ENCODE data around the gene DUSP6.

Gene DUSP6, protein sequence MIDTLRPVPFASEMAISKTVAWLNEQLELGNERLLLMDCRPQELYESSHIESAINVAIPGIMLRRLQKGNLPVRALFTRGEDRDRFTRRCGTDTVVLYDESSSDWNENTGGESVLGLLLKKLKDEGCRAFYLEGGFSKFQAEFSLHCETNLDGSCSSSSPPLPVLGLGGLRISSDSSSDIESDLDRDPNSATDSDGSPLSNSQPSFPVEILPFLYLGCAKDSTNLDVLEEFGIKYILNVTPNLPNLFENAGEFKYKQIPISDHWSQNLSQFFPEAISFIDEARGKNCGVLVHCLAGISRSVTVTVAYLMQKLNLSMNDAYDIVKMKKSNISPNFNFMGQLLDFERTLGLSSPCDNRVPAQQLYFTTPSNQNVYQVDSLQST

DNA sequence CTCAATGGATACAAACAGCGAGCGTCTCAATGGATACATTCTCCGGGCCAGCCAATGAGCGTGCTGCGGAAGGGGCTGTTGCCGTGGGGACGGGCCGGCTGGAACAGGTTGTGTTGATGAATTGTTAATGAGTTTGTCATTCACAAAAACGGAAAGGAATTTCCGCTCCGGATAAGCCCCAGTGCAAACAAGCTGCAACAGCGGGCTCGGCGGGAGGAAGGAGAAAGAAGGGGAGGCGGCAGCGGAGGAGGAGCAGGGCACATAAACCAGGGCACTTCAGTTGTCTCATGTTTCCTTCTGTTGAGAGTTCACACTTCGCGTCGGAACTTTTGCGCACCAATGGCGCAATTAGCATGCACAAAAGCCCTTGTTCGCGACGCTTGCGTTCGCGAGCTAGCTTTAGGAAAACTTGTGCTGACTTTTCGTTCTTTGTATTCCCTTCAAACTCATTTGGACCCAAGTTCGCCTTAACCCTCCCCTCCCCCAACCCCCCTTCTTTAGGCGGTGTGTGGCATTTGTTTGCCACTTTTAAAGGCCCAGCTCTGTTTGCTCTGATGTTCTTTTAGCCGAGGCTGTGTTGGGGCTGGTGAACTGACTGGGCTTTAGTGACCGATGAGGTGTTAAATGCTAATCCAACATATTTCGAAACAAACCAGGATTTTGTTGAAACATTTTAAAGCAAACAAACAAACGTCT, at the start of gene DUSP6:
DUSP6 (minus strand) TSS at position 10 of the 696 bp plus-strand sequence. CDS start 462 bp downstream, outside the sequence.
- DNase-seq, result peak; percentile 98

DNA sequence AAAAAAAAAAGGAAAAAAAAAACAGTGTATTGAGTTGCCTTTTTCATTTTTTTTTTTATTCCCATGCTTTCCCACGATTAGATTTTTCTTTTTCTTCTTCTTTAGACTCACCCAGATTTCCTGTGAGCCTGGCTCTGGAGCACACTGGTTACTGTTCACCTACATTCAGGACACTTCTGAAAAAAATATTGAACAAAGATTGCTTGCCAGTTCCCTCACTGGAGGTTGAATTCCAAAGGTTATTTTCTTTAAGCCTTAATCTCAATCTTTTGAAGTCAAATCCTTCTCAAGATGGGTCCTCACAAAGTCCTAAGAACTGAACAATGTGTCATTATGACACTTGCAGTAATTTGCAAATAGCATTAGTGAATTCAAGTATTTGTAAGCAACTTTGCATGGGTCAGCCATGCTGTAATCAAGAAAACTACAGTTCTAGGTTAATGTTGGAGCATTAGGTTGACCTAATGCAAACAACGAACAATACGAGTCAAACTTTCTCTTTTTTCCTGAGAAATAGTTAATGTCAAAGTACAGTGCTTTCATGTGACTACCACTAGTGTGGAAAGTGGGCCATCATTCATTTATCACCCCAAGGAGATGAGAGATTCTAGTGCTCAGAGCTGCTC, 49.2 kb upstream of the DUSP6 start:
- no peak for DNase-seq

DNA sequence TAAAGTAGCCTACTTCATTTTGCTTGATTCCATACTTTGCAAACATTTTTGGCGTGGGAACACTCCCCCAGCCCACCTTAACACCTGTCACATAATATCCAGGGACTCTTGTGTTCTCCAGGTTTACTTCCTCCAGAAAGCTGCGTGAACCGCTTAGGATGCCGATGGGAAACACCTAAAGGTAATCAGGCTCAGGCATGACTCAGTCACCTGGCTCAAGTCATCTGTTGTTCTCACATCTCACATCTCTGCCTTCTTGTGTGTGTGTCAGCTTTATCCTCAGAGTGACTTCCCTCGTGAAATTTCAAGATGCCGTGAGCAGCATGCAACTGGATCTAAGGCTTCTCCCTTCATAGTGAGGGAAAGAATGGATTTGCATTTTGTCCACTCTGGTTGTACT, 48.1 kb upstream of the DUSP6 start:
- no peak for DNase-seq

DNA sequence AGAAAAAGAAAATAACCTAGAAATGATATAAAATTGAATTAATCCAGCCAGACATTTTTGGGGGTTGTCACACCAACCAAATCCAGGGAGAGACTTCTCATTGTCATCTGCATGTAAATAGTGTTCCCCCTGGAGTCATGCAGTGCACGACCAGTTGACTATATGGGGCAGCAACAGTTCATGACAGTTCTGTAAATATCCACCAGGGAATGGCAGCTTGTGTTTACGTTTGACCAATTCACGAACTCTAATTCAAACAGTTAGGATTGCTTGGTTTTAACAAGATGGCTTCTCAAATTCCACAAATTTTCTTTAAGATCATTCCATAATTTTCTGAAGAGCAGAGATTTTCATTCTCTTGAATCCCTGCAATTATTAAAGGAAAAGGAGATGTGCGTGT, 43.4 kb upstream of the DUSP6 start:
- no peak for DNase-seq

DNA sequence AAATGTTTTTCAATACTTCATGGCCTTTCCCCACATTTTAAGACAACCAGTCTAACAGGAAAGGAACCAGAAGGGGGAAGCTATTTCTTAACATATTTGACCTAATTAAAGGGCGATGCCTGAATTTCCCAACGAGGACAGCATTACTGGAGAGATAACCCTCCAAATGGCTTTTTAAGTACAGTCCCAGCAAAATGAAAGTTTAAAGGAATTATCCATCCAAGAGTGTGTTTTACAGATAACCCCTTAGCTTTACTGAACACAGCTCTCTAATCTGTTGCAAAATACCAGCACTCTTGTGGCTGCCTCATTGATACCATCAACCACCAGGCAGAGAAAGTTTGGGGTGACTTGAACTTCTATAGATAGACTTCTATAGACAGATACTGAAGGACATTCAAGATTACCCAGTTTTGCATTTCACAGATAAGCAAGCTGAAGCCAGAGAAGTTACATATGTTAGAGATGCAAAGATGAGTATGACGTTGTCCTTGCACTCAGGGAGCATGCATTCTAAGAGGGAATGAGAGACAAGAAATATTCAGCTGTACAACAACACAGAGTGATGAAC, 41.3 kb upstream of the DUSP6 start:
- no peak for DNase-seq

DNA sequence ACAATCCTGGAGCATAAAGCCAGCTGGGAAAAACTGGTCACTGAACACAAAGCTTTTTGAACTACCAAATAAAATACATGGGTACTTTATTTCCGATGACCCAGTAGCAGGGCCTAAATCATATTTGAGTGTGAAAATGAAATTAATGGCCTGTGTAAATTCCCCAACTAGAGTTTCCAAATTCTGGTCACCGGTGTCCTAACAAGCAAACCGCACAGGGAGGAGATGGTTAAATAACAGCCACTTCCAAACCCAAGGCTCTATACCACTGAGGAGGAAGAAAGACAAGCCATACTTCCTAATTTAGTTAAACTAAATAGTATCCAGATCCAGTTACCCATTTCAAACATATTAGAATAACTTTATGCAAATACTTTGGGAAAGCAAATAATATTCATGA, 40.1 kb upstream of the DUSP6 start:
- no peak for DNase-seq

DNA sequence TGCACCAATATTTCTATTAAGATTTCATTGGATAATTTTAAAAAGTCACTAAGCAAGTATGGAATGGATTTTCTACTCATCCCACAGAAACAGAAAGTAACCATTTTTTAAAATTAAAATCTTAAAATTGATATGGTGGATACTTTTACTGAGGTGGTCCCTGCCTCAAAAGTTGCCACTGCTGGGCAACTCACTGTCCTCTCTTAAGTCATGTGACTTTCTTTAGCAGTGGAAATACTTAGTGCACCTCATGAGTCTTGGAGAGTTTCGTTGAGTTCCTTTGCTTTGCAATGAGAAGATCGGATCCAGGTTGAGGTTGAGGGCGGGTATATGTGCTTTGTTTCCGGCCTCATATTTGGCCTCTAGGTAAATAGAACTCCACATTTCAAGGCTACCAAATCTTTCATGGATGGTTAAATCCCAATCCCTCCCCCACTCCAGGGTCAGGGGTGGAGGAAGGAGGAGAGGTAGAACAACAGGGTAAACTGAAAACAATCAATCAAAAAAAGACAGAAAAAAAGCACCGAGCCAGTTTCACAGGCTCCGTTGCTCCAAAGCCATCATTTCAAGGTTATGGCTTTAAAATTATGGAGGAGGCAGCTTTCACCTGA, 39.5 kb upstream of the DUSP6 start:
- no peak for DNase-seq

DNA sequence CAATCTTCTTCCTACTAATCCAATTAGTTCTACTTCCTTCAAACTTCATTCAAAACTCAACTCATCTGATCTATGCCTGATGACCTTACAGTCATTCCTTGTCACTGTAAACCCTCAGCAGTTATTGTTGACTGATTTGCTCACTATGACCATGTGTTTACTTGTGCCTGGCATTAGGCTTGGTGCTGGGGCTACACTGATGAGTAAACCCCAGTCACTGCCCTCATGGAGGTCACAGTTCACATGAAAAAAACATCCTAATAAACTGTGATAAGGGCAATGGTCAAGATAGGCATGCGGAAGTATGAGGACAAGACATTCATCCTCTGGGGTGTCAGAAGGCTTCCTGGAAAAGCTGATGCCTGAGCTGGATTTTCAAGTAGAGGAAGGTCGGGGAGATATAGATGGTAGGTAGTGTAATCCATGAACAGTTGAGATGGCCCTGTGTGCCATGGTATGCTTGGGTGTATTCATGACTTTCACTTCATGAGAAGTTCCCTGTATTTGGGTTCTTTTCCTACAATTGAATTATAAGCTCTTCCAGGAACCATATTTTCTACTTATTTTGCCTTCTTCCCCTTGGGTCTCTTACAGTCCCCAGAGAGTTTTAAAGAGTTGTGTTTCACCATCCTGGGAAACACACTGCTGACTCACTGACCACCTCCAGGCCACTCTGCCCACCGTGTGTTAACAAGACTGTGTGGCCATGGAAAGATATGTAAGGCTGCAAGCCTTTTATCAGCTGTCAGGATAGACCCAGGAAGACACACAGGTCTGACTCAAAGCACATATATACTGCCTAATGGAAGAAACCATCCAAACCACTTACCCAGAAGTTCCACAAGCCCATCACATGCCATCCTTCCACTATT, 38.7 kb upstream of the DUSP6 start:
- DNase-seq, result no peak

DNA sequence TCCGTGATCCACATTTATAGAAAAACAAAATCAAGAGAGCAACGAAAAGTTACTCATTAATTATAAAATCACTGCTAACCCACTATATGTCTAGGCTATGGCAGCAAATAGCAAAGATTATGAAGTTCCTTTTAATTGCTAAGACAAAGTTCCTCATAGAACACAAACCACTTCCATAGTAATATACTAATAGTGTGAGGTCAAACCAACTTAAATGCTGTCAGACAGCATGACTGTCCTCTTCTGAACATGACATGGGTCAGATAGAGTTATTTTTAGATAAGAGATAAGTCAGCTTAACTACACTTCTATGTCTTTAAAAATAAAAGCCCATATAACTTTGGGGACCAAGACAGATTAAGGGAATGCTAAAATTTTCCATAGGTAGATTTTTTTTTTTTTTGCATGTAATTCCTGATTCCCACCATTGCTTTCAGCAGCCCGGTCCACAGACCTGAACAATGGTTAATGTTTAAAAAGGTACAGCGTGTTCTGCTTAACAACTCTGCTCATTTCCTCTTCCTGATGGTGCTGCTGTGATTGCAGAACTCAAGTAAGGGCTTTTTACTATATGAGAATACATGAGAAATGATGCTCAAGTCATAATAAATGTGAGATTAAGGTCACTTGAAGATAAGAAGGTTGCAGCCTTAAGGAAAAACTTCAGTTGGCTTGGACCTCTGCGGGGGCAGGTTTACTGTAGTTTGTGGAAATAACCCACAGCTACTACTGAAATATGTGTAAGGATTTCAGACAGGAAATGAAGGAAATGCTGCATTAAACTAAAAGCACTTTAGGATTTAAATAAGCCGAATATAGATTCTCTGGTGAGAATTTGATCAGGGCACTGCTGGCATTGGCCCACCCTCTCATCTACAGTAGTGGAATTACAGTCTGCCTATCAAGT, 37.7 kb upstream of the DUSP6 start:
- DNase-seq, result no peak

DNA sequence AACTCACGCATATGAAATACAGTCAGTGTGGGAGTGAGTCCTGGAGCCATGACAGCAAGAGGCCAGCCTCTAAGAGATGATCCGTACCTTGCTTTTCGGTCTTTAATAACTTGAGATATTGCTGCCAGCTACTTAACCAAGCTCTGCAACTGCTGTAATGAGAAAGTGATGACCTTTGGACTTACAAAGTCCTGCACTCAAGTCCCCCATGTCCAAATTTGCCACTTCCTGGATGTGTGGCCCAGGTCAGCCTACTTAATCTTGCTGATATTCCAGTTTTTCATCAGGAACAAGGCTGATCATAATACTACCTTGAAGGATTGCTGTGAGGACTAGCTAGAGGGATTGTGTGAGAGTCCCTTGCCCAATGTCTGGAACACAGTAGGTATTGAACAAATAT, 33.8 kb upstream of the DUSP6 start:
- DNase-seq, result no peak

DNA sequence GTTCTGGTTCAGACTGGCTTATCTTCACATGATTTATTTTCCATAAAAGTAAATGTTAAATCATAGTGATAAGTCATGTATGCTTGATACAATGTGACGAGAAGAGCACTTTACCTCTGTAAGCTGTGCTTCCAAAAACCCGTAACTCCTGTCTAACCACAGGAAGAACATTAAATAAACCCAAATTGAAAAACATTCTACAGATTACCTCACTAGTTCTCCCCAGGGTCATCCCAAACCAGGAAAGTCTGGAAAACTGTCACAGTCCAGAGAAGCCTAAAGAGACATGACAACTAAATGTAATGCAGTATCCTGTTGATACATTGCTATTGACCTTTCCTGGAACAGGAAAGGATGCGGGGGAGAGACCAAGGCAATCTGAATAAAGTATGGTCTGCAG, 32.5 kb upstream of the DUSP6 start:
- no peak for DNase-seq

DNA sequence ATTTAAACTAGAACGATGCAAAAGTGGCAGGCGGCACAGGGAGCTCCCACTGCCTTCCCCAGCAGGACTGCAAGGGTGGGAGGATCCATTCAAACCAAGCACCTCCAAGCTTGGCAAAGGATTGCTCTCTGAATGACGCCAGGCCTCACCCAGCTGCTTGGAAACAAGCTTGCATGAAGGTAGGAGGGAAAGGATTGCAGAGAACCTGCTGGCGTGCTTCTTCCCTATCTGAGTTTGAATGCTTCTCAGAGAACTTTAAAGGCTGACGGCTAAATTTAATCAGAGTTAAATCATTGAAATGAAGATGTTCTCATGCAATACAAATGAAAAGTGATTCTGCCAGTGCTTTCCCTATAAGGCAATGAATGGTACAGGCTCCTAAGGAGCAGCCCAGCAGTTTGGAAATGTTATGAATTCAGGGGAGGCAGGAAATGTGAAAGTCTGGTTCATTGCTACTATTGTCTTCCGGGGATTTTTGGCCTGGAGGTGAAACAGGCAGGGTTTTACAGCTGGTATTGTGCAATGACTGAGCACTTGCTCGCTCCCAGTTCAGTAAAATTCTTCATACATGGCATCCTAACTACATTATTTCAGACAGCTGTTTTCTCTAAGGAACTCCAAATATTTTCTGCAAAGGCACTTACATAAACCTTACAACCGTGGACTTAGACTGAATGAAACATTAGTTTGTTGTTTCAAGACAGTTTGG, 31.9 kb upstream of the DUSP6 start:
- DNase-seq, result no peak

DNA sequence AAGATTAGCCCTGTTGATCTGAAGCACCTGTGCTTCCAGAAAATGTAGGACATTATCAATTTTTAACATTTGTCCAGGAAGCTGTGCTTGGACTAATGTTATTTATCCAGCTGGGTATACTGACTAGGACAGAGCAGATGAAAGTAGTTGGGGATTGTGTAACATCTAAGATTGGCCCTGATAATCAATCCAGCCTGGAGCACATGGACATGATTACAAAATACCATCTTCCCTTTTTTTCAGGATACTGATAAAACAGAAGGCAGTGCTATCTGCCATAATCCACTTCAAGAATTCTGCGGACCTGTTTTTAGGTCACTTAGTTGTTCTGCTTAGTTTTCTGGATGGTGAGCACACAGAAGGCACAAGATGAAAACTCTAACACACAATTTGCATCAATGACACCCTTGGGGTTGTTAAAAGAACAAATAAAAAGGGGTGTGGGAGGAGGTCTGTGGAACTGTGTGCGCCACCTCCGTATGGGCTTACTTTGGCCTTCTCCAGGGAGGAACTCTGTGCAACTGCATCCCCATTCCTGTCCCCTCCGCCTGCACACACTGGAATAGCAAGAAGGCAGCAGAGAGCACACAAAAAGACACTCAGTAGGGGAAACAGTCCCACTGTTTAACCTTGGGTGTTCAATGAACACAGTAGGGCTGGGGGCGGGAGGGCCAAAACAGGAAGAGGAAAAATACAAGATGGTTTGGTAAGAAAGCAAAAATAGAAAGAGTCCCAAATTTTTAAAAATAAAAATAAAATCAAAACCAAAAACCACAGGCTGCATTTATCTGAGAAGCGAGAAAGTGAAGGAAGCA, 31.1 kb upstream of the DUSP6 start:
- no peak for DNase-seq

DNA sequence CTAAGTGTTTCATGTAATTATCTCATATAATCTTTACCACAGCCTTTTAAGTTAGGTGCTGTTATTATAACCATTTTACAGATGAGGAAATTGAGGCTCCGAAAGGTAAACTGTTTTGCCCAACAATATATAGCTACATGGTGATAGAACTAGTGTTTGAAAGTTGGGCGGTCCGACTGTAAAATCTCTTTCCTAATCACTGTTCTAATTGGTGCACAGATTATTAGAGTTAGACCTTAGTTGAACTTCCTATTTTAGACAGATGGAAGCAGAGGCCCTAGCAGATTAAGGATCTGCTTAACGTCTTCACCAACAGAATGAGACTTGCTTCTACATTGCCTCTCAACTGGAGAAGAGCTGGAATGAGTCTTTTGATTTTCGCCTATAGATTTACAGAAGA, 30.0 kb upstream of the DUSP6 start:
- no peak for DNase-seq

DNA sequence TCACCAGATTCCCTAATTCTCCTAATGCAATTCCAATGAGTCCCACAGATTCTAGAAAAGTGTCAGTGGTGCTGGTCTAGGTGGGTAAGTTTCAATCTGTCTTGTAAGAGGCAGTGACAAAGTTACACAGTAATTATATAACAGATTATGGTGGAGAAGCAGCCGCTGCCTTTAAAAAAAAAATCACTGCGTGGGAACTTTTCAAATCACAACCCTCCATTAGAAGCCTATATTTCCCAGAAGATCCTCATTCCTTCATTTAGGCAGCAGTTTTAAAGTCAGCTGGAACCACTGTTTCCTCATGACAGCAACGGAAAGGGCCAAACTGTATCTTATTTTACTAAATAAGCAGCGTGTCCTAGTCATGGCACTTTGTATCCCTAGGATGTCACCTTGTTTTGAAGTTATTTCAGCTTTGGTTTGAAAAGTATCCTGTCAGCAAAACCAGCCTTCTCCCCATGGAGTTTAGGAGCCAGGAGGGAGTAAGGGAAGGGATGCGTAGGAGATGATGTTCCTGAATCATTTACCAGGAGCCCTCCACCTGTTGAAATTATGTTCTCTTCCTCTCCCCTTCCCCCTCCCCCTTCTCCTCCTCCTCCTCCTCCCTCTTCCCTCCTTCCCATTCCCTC, 27.7 kb upstream of the DUSP6 start:
- no peak for DNase-seq

DNA sequence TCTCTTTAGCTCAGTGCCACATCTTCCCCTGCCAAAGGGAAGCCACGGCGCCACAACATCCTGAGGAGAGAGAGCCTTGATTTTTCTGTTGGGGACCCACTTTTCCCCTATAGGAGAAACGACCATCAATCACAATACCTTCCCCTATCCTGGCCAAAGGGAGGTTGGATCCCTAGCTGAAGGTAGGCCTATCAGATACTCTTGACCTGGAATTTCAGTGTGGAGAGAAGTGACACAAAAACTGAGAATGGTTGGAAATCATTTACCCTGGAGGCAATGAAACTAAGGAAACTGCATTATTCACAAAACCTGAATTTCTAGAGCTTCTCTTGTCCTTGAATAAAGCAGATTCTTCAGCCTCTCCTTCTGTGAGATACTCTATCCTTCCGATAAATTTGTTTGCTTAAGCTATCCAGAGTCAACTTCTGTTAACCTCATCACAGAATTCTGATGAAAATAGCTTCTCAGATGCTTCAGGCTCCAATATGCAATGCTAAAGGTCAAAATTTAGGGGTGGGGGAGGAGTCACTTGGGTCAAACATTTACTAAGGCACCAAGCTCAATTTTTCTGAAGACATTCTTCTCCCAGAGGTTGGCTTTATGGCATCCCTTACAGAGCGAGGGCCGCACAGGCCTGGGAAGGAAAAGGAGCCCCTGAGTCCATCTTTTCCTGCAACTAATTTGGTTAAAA, 27.0 kb upstream of the DUSP6 start:
- no peak for DNase-seq

DNA sequence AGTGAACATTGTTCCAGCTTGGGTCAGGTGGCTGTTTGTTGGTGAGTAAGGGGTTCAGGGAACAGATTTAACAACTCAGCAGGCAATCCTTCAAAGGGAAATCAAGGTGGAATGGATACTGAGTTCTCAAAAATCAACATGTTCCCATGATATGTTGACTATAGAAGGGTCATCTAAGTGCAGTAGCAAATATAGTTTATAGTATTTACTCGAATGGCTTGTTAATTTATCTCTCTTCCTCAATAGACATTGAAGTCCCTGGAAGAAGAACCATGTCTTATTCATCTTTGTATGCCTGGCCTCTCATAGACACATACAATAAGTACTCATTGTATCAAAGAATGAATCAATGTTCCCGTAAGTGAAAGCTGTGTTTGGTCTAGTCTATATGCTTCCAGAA, 24.5 kb upstream of the DUSP6 start:
- DNase-seq, result no peak

DNA sequence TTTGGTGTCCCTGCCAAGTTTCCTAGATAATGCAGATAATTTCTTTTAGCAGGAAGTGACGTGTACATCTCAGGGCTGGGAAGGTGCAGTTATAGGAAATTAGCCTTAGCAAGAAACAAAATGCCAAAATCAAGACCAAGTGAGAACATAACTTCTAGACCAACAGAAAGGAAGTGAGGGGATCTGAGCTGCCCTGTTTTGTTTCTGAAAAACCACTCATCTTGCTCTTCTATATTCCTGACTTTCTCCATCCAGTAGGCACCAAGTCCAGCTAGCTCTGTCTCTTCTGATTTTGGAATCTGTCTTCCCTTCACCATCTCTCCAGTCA, 23.9 kb upstream of the DUSP6 start:
- DNase-seq, result no peak

Data from GDM1 (cell line).